Measurements from ENCODE around the gene ERBB4.

The ERBB4 gene

DNA sequence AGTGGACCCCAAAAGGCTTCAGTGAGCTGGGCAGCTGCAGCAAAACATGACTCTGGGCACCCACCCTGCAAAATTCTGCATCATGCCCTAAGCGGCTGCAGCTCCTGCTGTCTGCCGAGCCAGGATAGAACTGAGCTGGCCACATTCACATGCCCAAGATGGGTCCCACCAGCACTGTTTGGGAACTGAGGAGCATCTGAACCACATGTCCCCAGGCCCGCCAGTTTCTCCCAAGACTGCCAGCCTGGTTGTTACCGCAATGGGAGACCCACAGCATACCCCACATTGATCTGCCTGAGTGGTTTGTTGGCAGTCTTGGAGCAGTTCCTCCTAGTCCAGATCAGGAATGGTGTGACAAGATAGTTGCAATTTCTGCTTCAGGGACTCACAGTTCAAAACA, 1035.4 kb downstream of the ERBB4 start:
- DNase-seq: no peak

DNA sequence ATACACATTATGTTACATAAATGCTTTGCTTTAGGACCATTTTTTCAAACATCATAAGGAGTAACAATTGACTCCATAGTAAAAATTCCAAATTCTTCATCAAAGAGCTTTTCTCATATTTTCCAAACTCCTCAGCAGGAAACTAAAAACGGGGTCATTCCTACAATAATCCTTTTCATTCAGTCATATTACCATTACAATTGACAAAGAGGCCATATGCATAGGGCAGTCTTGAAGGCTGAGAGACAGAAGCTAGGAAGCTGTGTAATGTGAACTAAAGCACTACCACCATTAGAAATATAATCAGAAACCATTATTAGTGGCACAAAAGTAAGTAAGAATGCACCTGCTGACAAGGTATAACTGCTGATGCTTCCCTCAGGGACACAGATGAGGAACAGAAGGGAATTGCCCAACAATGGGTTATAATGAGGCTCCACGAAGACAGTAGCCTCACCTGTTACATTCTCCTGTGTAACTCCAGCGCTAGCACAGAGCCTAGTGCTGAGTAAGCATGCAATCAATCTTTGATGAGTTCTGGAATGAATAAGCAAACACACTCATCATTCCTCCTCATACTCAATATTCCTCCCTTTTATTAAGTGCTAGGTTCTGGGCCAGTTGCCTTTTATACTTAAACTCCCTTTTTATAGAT, 1039.9 kb downstream of the ERBB4 start:
- DNase-seq: no peak

DNA sequence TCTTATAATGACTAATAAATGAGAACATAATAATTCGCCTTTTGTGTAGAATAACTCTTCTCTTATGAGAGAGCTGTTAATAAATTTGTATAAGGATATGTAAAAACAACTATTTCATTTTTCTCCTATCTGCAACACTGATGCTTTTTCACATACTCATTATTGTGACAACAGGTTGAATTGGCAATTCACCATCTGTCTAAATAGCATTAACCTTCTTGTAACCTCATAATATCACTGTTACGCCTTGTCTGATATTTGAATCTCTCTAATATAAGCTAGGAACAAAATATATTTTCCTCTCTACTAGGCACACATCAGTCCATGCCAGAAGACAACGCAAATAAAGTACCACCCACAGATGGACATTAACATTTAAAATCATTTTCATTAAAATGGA, 1043.3 kb downstream of the ERBB4 start:
- DNase-seq: no peak

DNA sequence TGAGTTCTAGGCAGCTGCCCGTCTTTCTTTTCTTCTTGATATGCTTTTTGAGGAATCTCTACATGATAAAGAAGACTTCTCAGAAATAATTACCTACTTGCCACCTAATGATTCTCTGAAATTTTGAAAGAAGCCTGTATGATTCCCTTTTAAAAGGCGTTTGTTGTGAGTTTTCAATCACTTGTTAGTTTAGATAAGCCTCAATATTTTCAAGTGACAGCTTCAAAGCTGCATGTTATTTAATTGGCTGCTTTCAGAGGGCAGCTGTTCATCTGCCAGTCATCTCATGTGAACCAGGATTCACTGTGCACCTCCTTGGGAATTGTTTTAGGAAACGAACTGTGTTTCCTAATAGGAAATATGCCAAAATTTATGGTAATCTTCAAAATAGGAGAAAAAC, 1044.1 kb downstream of the ERBB4 start:
- DNase-seq: no peak

DNA sequence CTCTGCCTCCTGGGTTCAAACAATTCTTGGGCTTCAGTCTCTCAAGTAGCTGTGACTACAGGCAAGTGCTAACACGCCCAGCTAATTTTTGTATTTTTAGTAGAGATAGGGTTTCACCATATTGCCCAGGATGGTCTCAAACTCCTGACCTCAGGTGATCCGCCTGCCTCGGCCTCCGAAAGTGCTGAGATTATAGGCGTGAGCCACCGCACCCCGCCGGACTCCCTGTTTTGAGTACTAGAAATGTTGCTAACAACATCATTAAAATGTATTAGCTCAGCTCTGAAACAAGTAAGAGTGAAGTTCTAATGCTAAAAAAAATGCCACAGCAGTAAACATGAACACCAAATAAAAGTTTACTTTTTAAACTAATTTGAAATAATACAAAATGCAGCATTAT, 1044.5 kb downstream of the ERBB4 start:
- no peak for DNase-seq

DNA sequence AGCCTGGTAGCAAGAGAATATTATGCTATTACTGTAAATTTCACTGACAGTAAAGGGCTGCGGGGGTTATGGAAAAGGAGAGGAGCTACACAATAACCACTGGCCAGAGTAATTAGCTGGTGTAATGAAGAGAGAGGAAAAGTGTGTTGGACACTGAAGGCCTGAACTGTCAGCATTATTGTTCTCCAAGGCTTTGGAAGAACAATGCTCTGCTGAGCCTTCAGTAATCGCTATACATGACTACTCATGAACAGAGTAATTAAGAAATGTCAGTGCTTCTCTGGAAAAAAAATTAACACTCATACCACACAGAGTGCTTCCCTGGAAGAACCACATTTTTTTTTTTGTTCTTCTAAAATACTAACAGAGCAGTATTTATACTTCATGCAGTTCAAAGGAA, 1050.9 kb downstream of the ERBB4 start:
- no peak for DNase-seq

DNA sequence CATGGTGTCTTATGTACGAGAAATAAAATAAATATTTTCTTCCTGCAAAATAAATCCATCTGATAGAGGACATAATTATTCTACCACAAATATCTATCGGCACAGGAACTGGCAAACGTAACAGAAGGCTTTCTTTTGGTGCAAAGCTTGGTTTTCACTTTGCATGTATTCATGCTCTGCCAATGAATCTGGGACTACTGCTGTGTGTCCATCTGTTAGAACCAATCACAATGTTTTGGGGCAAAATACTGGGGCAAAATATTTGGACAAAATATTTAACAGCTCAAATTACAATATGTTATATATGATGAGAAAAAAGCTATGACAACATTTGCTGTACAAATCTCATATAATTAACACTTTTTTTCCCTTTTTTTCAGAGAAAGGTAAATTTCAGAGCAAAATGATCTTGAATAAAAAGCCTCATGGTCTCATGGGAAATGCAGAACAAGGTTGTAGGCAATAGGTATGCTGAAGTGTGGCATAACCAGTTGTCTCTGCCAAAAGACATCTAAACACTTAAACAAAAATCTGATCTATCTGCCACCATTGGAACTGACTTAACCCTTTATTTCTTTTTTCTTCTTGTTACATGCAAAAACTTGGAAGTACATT, 1059.0 kb downstream of the ERBB4 start:
- DNase-seq: no peak

DNA sequence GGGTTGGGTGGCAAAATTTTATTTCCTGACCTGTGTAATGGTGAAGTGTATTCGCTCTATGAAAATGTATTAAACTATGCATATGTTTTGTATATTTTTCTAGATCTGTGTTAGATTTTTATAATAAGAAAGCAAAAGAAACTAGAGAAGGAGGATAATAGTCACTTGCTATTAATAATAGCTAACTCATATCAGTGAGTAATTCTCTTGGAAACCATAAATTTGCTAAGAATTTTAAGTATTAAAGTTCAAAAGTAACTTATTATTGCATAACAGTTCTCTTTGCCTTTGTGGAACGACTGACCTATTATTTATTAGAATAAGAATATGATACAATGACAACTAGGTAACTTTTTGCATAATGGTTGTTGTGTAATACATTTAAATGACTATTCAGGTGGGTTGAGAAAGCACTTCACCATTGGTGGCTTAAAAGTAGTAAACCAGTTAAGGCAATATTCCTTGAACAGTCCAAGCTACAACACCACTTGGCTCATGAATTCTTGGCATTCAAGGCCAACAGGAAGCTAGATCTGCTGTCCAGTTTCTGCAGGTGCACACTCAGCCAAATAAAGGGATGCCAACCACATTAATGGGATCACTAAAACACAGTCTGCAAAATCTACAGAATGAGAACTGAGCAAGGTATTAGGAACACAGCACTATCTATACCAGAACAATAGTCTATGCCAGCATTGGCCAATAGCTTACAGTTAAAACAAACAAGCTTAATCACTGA, 1060.9 kb downstream of the ERBB4 start:
- DNase-seq: no peak

DNA sequence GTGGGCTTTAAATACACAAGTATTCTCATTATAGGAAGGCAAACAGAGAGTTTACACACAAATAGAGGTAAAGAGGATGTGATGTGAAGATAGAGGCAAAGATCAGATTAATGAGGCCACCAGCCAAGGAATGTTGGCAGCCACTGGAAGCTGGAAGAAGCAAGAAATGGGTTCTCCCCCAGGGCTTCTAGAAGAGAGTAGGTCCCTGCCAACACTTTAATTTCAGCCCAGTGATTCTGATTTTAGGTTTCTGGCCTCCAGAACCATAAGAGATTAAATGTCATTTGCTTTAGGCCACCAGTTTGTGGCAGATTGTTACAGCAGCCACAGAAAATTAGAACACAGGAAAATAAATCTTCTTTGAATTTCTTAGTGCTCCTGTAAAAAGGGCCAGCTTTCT, 1065.5 kb downstream of the ERBB4 start:
- no peak for DNase-seq

GRCh38 chr2:211469664-211470059, 1068.9 kb downstream of the ERBB4 start:
- DNase-seq: no peak

DNA sequence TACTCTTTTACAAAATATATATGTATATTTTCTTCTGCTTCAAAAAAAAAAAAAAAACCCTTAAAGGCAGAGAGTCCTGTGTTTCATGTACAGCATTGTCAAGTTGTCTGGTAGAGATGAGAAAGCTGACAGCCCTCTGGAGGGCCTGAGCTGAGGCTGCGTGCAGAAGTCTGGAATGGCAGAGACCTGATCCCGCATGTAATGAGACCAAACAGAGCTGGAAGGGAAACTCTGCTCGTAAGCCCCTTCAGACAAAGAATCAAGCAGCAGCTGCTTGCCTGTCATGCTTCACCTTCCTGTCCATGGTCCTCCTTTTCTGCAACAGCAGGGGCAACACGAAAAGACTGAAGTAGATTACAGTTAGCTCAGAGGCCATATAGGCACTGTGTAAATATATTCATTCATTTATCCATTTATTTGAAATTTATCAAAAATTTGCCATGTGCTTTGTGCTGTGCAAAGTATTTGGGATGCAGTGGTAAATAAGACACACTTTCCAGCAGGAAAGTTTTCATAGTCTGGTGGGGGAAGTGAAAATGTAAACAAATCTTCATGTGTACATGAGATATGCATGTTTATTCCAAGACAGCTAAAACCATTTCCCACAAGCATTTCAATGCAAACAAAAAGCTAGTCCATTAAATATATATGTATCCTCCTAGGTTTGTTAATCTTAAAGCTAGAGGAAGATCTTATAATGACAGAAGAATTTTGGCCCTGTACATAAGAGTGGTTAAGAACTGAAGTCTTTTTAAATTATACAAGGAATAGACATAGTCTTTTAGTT, 1069.5 kb downstream of the ERBB4 start:
- DNase-seq: peak in 1 of 2 experiments; percentile 30

DNA sequence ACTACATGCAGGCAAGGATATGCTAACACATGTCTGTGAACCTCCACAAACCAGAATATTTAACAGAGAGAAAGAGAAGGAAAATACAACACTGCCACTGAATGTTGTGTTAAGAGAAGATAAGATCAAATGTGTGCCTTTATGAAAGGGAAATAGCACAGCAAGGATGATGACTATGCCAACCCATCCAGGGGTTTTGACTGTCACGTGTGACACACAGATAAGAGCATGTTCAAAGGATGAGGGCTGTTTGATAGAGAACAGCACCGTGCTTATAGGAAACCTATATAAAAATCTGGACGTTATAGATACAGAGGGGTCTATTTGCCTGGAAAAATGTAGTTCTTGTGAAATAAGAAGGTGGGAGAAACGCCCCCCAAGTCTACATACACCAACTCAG, 1070.4 kb downstream of the ERBB4 start:
- DNase-seq: no peak

DNA sequence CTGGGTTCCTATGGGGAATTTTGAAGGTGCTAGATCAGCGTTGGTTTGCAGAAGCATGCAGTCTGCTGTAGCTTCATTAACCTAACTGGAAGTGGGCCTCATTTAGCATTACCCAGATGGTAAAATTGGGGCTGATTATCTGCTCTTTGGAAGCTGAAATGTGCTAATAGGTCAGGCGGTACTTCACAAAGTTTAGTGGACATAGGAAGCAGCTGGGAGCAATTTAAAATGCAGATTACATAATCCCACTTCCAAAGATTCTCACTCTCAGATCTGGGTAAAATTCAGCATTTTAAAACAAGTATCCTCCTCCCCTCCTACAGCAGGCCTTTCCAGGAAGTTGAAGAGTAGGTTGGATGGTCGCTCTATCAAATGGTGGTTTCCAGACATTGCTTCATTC, 1075.2 kb downstream of the ERBB4 start:
- DNase-seq: no peak

DNA sequence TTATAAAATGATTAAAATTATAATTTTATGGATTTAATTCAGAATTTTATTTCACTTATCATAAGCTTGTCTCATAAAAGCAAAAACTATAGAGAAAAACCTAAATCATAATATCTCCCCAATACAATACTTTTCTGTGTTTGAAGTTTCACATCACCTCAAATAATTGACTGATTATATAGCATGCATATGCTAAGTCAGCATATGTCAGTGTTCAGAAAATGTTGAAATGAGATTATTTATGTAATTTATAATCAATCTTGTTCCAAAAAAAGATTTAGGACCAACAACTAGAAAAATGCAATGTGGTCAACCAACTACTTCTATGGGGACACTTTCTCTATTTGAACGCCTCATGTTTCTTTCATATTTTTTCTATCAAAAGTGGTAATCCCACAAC, 1079.6 kb downstream of the ERBB4 start:
- no peak for DNase-seq

- DNase-seq: no peak
Measured at GRCh38 chr2:211457325-211457724, 1081.3 kb downstream of the ERBB4 start.

- peak; percentile 31 to 36 for DNase-seq
Measured at GRCh38 chr2:211455216-211455841, 1083.3 kb downstream of the ERBB4 start.

DNA sequence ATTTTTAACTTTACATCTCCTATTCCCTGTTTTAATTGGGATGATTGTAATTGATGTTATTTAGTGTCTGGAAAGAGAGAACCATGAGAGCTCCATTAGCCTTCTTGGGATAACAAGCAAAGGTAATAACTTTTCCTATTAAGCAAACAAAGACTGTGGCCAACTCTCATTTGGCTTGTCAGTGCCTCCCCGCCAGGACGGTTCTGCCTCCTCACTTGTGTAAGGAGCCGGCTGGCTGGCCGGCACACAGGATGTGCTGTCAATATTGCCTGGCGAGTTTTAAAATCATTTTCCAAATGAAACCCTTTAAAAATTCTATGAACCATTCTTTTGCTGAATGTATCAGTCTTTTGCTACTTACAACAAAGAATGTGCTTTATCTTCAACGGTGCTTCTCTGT, 1083.9 kb downstream of the ERBB4 start:
- DNase-seq: peak; percentile 22 to 60

DNA sequence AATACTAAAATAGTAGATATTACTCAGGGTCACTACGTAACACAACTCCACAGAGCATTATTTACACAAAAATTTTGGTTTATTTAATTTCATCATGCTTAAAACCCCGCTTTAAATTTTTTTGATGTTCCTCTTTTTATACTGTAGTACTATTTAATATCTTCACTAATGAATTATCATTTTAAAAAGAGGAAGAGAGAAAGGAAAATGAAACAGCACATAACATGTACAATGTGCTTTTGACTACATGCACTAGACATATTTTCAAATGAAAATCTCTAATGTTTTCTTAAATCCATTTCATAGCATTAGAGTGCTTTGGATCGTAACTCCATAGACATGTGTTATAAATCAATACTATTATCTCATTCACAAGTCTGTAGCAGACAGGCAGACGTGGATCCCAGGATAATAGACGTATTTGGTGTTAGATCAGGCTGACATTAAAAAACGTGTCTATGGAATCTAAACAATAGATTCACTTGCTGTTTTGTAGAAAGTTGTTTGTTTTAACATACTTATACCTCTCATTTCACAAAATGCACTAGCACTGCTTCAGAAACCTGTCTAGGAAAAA, 1085.2 kb downstream of the ERBB4 start:
- DNase-seq: peak in 1 of 2 experiments; percentile 18

DNA sequence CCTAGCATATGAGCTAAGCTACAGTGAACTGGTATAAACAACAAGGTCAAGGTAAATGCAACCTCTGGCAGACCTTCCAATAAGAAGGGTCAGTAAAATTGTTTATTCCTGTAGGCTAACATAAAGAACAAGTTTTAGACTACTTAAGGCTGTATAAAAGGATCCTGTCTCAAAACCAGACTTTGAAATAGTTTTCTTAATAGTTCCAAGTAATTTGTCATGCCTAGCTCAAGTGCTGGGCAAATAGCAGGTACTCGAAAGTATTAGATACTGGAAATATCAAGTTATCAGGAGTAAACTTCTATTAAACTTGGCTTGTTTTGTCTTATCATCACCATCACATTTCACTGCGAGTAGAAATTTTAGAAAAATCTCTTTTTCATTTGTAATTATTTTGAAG, 1087.0 kb downstream of the ERBB4 start:
- DNase-seq: no peak

DNA sequence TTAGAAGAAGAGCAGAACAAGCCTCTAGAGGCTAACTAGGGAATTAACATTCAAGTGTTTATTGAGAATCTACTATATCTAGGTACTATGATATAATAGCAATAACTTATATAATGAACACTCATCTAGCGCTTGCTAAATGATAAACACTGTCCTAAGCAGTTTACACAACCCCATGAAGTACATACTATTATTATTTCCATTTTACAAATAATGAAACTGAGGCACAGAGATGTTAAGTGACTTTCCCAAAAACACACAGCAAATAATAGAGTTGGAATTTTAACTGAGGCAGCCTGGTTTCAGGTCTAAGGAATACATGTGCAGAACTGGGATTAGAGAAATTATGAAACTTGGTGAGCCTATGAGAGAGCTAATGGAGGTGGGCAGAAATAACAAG, 1088.8 kb downstream of the ERBB4 start:
- no peak for DNase-seq

- DNase-seq: no peak
Measured at GRCh38 chr2:211447548-211447947, 1091.1 kb downstream of the ERBB4 start.

GRCh38 chr2:211440107-211440506, 1098.5 kb downstream of the ERBB4 start:
- DNase-seq: no peak

GRCh38 chr2:211439011-211439410, 1099.6 kb downstream of the ERBB4 start:
- no peak for DNase-seq
